Sciatic nerve (tissue), 2 donors: Measurements from ENCODE around the gene ARHGAP42. TPM values are rescaled to one million over a fixed set of nuclear protein-coding genes. Genes with fewer than 3 reads are reported as not detected.
"Not testable (repeated sequence)": the region's sequence is repeated elsewhere in the genome, so short reads cannot be mapped to it uniquely, and the experiment has no call there.

Source experiments
- ATAC-seq: fragments of 200-7000 bp; cut with Tn5 transposase; one replicate; pipeline ENCODE4 v1.9.1; 2020; ENCODE audit warnings: mild to moderate bottlenecking, moderate library complexity
- DNase-seq: peaks from one replicate; pipeline ENCODE4 v3.0.0-alpha.2; 2020; ENCODE audit warnings: low spot score
- intact Hi-C: fragments of 100-400 bp; cut with DNase I; formaldehyde crosslinking; loops from one replicate; pipeline ENCODE4 v1.14.2; 2022
- total RNA-seq: library from RNA; stranded (reverse); fragmentation: NEBNext Ultra II Directional; extraction: Animal tissue kit (Norgen Biotek cat#: 25700); gene quantifications from one replicate; pipeline ENCODE4 v1.2.1, GENCODE V29; 2021
- donor health status: DM: no; HTN: no; CAD: no.
- donor health status: DM: no; HTN: no; CAD: no.

Gene ARHGAP42
- total RNA-seq, 1 donor from 2014 or later, result 120 TPM

- DNase-seq (no peak), ATAC-seq (no peak)
- intact Hi-C loops, result no loop called here
Measured at GRCh38 chr11:100875521-100875869, 188.4 kb downstream of the ARHGAP42 start.

GRCh38 chr11:100876815-100877520 is 189.9 kb downstream of the ARHGAP42 start:
- DNase-seq, result no peak
- ATAC-seq, result peak; percentile 89

GRCh38 chr11:100878474-100878873 is 191.4 kb downstream of the ARHGAP42 start:
- ATAC-seq (peak; percentile 31), DNase-seq (no peak)
- intact Hi-C loops, result no loop called here

More at GRCh38 chr11:100876815-100877520, 189.9 kb downstream of the ARHGAP42 start:
- intact Hi-C loops, result no loop called here

GRCh38 chr11:100882957-100883356 is 195.9 kb downstream of the ARHGAP42 start:
- ATAC-seq, result no peak
- intact Hi-C loops, result no loop called here
- DNase-seq, result no peak

GRCh38 chr11:100883830-100884229 is 196.7 kb downstream of the ARHGAP42 start:
- DNase-seq (no peak), ATAC-seq (no peak)
- intact Hi-C loops, result no loop called here

- intact Hi-C loops, result no loop called here
- DNase-seq, result no peak
- ATAC-seq, result no peak
Measured at GRCh38 chr11:100887659-100888058, 200.6 kb downstream of the ARHGAP42 start.

- ATAC-seq (no peak), DNase-seq (no peak)
- intact Hi-C loops, result no loop called here
Measured at GRCh38 chr11:100888836-100889235, 201.7 kb downstream of the ARHGAP42 start.

GRCh38 chr11:100889758-100890157 is 202.7 kb downstream of the ARHGAP42 start:
- ATAC-seq (no peak), DNase-seq (no peak)
- intact Hi-C loops, result no loop called here

- intact Hi-C loops, result no loop called here
- ATAC-seq, result peak; percentile 68
- DNase-seq, result no peak
Measured at GRCh38 chr11:100890789-100891188, 203.7 kb downstream of the ARHGAP42 start.

- DNase-seq, result no peak
- intact Hi-C loops, result no loop called here
- ATAC-seq, result no peak
Measured at GRCh38 chr11:100892886-100893285, 205.8 kb downstream of the ARHGAP42 start.

GRCh38 chr11:100895449-100895848 is 208.4 kb downstream of the ARHGAP42 start:
- DNase-seq (no peak), ATAC-seq (no peak)
- intact Hi-C loops, result no loop called here

- intact Hi-C loops, DNase-seq, ATAC-seq: not testable (repeated sequence)
Measured at GRCh38 chr11:100895976-100896375, 208.9 kb downstream of the ARHGAP42 start.

- ATAC-seq, DNase-seq, intact Hi-C loops: not testable (repeated sequence)
Measured at GRCh38 chr11:100901471-100901870, 214.4 kb downstream of the ARHGAP42 start.

- DNase-seq (no peak), ATAC-seq (peak; percentile 30)
- intact Hi-C loops, result no loop called here
Measured at GRCh38 chr11:100902454-100903141, 215.5 kb downstream of the ARHGAP42 start.

- intact Hi-C loops, result no loop called here
- ATAC-seq (no peak), DNase-seq (no peak)
Measured at GRCh38 chr11:100903284-100903683, 216.2 kb downstream of the ARHGAP42 start.

- ATAC-seq, result no peak
- intact Hi-C loops, result no loop called here
- no peak for DNase-seq
Measured at GRCh38 chr11:100905684-100906083, 218.6 kb downstream of the ARHGAP42 start.

- intact Hi-C loops, result no loop called here
- no peak for ATAC-seq
- no peak for DNase-seq
Measured at GRCh38 chr11:100908746-100909145, 221.7 kb downstream of the ARHGAP42 start.

- ATAC-seq, result no peak
- no peak for DNase-seq
- intact Hi-C loops, result no loop called here
Measured at GRCh38 chr11:100910808-100911207, 223.7 kb downstream of the ARHGAP42 start.

- intact Hi-C loops, result no loop called here
- no peak for DNase-seq
- no peak for ATAC-seq
Measured at GRCh38 chr11:100914415-100915110, 227.5 kb downstream of the ARHGAP42 start.
